GM12801 (cell line): ENCODE measurements around the gene CADPS.

ENCODE experiments used
- TF ChIP-seq, protein P1 (sequence below): IDR thresholded peaks from one replicate; pipeline ENCODE4 v1.5.1; 2011; ENCODE audit warnings: control low read depth; ENCODE audit not compliant: insufficient read length; ENCODE audit errors: extremely low read depth

CADPS gene

DNA sequence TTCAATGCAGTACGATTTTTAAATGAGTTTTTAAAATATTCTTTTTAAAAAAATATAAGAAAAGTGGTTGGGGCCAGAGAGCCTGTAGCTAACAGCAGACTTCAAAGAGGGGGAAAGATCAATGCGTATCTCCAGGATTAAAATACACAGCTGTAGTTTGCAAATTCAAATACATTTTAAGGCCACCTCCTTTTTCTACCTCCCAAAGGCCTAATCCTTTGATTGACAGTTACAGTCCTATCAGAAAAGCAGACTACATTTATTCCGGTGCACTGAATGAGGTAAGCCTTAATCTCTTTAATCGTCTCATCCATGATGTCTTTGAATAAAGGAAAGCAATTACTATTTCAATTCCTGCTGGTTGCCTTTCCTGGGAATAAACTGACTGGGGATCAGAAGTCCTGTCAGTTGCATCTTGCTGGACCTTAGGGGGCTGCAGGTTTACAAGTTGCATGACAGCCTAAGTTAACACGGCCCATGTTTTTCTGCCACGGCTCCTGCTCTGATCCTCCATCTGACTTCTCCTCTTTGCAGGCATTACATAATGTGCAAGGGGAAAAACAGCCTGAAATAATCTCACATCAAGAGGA is 51.7 kb downstream of the CADPS start:
- TF ChIP-seq, protein P1, sequence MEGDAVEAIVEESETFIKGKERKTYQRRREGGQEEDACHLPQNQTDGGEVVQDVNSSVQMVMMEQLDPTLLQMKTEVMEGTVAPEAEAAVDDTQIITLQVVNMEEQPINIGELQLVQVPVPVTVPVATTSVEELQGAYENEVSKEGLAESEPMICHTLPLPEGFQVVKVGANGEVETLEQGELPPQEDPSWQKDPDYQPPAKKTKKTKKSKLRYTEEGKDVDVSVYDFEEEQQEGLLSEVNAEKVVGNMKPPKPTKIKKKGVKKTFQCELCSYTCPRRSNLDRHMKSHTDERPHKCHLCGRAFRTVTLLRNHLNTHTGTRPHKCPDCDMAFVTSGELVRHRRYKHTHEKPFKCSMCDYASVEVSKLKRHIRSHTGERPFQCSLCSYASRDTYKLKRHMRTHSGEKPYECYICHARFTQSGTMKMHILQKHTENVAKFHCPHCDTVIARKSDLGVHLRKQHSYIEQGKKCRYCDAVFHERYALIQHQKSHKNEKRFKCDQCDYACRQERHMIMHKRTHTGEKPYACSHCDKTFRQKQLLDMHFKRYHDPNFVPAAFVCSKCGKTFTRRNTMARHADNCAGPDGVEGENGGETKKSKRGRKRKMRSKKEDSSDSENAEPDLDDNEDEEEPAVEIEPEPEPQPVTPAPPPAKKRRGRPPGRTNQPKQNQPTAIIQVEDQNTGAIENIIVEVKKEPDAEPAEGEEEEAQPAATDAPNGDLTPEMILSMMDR = no peak

DNA sequence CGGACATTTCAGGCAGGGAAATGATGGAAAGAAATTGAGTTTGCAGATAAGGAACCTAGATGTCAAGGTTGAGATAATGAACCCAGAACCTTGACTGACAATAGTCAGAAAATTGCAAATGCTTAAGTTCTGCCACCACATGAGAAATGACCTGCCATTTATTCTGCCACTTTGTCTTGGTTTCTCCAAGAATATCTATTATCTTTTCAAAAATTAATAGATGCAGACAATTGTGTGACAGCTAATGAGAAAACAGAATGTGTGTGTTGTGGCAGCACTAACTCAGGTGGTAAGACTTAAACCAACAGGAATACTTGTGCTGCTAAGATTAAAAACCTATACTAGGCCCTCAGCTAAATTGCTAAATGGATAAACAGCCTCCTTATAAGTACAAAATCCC is 52.3 kb downstream of the CADPS start:
- TF ChIP-seq, protein P1 = no peak

DNA sequence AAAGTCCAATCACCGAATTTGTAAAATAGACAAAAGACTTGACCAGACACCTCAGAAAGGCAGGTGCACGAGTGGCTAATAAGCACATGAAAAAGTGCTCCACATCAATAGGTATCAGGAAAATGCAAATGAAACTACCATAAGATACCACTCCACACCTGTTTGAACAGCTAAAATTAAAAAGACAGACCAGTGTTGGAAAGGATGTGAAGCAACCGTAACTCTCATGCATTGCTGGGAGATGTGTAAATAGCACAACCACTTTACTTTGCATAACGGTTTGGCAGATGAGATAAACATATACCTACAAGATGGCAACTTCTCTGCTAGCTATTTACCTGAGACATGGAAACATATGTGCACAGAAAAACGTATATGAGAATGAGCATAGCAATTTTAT is 56.9 kb downstream of the CADPS start:
- TF ChIP-seq, protein P1 = no peak

DNA sequence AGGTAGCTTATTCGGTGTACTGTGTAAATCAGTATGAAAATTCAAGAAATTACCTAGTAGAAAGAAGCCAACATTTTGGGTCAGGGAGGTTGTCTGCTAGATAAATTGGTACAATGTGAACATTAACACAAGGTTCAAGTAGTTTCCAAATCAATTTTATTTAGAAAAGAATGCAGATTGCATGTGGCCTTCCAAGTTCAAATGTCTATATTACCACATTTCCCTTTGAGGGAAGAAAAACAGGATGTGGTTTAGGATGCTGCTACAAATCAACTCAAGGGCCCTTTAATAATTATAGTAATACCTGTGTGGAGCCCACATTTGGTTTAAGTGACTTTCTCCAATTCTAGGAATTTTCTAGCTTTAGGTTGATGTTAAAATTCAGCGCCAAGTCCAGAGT is 57.5 kb downstream of the CADPS start:
- TF ChIP-seq, protein P1 = no peak

DNA sequence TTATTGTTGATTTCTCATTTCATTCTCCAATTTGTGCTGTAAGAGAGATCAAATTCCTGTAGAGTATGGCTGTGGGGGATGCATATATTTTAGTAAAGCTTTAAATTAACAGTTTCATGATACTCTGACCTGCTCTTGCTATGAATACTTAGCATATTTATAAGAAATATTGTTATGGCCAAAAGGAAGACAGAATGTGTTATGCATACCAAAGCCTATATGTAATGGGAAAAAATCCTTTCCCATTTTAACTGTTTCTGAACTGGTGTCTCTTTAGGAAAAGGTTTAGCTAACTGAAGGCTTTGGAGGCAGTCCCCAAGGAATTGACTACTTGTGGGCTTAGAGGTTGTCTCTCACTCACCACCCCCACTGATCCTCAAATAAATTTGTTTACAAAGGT is 59.2 kb downstream of the CADPS start:
- TF ChIP-seq, protein P1 = no peak

DNA sequence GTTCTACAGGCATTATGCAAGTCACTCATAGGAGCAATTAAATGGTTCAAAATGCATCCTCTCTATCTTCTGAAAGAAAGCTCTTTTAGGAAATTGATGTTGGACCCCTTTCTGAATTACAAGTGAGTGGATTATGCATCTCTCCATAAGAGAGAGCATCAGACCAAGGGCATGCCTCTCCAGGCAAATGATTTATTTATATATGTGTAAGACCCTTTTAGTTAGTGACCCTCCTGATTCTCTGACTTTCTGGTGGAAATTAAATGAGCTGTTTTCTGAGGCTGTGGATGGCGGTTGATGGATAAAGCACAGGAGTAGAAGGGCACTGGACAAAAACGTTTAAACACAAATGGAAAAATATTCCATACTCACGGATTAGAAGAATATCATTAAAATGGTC is 62.6 kb downstream of the CADPS start:
- TF ChIP-seq, protein P1 = no peak

DNA sequence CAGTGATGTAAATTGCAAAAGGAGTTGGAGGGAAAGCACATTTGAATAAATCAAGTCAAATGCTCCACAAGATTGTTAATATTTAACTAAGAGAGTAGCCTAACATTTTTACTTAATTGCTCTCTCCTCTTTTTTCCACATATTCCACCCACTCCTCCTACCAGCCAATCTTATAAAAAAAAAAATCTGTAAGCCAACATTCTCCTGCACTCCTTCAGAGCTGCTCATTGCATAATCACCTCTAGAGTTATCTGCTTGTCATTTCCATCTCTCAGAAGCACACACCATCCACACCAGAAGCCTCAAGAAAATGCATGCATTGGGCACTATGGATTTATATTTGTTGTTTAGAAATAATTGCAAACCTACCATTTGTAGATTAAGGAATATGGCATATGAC is 64.1 kb downstream of the CADPS start:
- TF ChIP-seq, protein P1 = no peak

DNA sequence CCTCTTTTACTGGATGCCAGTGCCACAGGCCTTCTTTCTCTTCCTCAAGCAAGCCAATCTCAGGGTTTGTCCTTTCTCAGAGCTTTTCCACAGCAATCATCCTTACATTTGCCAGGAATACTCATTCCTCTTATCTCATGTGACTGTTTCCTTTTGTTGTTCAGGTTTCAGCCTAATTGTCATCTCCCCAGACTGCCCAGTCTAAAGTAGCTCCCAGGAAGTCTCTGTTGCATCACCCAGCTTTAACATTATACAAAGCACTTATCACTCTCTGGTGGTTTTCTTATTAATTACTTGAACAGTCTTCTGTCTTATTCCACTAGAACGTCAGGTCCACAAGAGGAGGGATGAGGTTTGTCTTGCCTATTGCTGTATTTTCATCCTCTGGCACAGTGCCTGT is 65.8 kb downstream of the CADPS start:
- TF ChIP-seq, protein P1 = no peak
